HG03460 (cell line): ENCODE measurements around the gene LRBA.

Source experiments
- ATAC-seq: cut with Tn5 transposase; IDR thresholded peaks from one replicate; pipeline ENCODE4 v1.9.1; 2021; ENCODE audit not compliant: unreplicated experiment

Gene LRBA

GRCh38 chr4:150232029-150232428 lies 783.1 kb downstream of the LRBA start:
- ATAC-seq = no peak

DNA sequence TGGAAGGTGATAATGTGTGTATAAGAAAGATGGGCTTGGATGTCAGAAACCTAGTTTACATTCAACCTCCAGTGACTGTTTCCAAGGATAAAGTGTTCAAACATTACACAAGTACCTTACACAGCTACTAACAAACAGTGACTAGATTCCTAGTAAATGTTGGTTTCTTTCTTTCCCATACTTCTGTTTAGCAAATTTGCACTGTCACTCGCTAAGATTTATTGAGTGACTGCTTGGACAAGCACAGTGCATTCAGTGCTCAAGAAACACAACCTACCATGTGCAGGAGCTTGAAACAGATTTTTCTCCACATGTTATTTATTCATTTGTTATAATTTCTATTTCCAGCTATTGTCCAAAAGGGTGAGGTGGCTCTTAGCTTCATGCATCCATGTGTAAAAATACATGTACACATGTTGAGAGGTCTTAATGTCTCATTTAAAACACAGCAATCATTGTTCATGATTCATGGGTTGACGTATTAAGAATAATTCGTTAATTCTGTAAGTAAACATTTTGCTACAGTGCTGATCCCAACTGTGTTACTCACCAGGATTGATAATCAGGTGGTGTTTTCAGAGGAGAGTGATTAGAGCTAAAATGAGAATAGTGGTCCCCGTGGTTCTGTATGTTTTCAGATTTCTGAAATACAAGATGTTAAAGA lies 783.8 kb downstream of the LRBA start:
- no peak for ATAC-seq

GRCh38 chr4:150230561-150230960 lies 784.5 kb downstream of the LRBA start:
- no peak for ATAC-seq

- no peak for ATAC-seq
These were observed 785.6 kb downstream of the LRBA start for GRCh38 chr4:150229520-150229919.

GRCh38 chr4:150224896-150225591 lies 790.0 kb downstream of the LRBA start:
- ATAC-seq = no peak

DNA sequence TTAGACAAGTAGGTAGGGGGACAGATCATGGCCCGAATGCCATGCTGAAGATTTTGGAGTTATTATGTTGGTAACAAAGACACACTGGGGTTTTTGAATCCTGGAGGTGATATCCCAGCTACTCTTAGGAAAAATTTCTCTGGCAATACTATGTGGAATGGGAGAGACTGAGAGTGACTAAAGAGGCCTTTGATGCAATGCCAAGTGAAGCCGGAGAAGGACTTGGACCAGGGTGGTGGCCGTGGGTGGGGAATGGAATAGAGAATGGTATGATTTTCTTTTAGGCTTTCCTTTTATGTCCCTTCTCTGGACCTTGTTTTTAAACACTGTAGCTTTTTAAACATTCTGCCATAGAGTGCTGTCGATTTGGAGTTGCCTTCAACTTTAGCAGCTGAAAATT lies 795.2 kb downstream of the LRBA start:
- ATAC-seq = no peak

- ATAC-seq = no peak
These were observed 796.6 kb downstream of the LRBA start for GRCh38 chr4:150218447-150218846.

- no peak for ATAC-seq
These were observed 797.3 kb downstream of the LRBA start for GRCh38 chr4:150217808-150218207.

DNA sequence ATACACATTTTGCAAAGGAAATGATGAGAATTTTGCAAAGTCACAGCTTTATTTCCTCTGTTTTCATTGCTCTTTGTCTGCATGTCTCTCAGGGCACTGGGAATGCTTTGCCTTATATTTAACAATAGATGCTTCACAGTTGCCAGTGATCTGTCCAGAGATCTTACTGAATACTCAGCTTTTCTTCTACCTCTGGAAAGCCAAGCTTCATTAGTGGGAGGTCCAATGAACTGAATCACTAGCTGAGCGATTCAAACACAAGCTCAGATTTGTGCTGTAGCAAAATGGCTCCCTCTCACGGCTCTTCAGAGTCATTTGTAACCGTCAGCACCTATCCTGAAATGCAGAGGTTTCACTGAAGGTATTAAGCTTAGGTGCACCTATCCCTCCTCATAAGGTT lies 797.9 kb downstream of the LRBA start:
- ATAC-seq = no peak

GRCh38 chr4:150216726-150217125 lies 798.4 kb downstream of the LRBA start:
- no peak for ATAC-seq

GRCh38 chr4:150215601-150216000 lies 799.5 kb downstream of the LRBA start:
- no peak for ATAC-seq
